EH (cell line): ENCODE measurements around the gene LAMTOR3.
"Not testable (repeated sequence)": the region's sequence is repeated elsewhere in the genome, so short reads cannot be mapped to it uniquely, and the experiment has no call there.

Experiments used
- DNase-seq: peaks from one replicate; pipeline ENCODE4 v3.0.0-alpha.2; 2015; ENCODE audit warnings: low read depth

LAMTOR3 gene

GRCh38 chr4:99830051-99830450 lies 64.2 kb downstream of the LAMTOR3 start:
- not testable (repeated sequence) for DNase-seq

GRCh38 chr4:99828477-99828876 lies 65.8 kb downstream of the LAMTOR3 start:
- DNase-seq = no peak
